ENCODE results near the gene KCNH4.

GRCh38 chr17:42171831-42172230, 9.1 kb downstream of the KCNH4 start:
- TF ChIP-seq CTCF (IDR thresholded peaks at IDR 0.05; ENCODE audit: low read depth, low read length) (no peak), EZH2phosphoT487 (IDR thresholded peaks at IDR 0.05; ENCODE audit: low read depth) (no peak)
